NCI-H526 treated with DMSO at 0.1 percent for 48 hours (cell line): Measurements from ENCODE around the gene PROCA1.

Source experiments
- DNase-seq: peaks from one replicate; lab custom pipeline; 2025; lab: John Stamatoyannopoulos, UW

Gene PROCA1

GRCh38 chr17:28711723-28712031 lies at the start of gene PROCA1:
PROCA1 (minus strand) TSS chr17:28711888; CDS start chr17:28711660, 228 bp downstream.
- no peak for DNase-seq

GRCh38 chr17:28760601-28761562 lies 49.2 kb upstream of the PROCA1 start:
- DNase-seq = no peak

GRCh38 chr17:28759256-28759865 lies 47.7 kb upstream of the PROCA1 start:
- no peak for DNase-seq

DNA sequence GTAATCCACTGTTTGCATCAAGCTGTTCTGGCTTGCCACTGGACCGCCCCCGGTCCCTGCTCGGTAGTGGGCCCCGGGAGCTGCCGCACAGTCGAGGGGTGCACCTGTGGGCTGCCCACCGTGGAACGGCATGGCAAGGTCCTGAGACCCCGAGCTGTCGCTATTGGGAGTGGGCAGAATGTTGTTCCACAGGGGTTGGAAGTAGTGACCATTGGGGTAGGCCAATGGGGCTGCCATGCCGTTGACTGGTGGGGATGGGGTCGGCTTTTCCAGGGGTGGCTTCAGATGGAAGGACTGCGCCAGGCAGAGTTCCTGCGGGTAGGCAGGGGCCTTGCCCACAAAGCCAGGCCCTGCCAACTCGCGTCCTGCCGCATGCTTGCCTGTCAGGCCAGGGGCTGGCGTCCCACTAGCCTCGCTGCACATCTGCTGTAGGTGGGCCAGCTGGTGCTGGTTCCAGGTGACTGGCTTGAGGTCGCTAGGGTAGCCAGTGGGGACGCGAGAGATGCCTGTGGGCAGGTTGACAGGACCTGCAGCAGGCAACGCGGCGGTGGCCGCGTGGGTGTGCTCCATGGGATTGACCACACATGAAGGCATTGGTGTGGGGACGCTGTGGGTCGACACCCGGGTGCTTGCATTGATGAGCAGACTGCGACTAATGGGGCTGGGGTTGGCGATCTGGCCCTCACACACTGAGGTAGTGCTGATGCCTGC lies 46.9 kb upstream of the PROCA1 start:
- DNase-seq = no peak

- DNase-seq = no peak
Observed at GRCh38 chr17:28756049-28756804, 44.5 kb upstream of the PROCA1 start.

GRCh38 chr17:28755486-28755885 lies 43.8 kb upstream of the PROCA1 start:
- no peak for DNase-seq

GRCh38 chr17:28751600-28752366 lies 40.1 kb upstream of the PROCA1 start:
- DNase-seq = no peak

GRCh38 chr17:28750178-28751047 lies 38.7 kb upstream of the PROCA1 start:
- peak; percentile 94 for DNase-seq

- DNase-seq = no peak
Observed at GRCh38 chr17:28749516-28750177, 38.0 kb upstream of the PROCA1 start.

- no peak for DNase-seq
Observed at GRCh38 chr17:28748852-28749515, 37.3 kb upstream of the PROCA1 start.

GRCh38 chr17:28747801-28748750 lies 36.4 kb upstream of the PROCA1 start:
- no peak for DNase-seq

DNA sequence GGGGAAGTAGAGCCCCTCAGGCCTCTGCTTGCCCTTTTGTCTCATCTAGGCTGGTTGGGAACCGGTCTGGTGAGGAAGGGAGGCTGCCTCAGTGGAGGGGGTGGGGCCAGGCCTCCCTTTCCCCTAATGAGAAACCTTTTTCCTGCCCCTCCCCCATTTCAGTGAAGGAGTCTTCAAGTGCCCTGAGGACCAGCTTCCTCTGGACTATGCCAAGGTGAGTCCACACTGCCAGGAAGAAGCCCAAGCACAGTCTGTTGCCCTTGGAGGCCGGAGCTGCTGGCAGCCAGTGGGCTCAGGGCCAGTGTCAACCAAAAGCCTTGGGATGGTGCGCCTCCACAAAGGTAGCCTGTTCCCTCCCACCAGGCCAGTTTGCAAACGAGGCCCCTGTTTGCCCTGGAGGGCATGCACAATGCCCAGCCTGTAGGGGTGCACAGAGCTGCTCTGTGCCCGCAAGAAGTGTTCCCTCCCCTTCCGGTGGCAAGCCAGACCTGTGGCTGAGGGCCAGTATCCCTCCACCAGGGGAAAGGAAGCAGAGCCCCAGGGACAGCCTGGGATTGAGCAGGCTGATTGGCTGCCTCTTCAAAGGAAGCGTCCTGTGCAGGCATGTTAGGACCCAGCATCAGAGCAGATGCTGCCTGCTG lies 35.5 kb upstream of the PROCA1 start:
- no peak for DNase-seq

DNA sequence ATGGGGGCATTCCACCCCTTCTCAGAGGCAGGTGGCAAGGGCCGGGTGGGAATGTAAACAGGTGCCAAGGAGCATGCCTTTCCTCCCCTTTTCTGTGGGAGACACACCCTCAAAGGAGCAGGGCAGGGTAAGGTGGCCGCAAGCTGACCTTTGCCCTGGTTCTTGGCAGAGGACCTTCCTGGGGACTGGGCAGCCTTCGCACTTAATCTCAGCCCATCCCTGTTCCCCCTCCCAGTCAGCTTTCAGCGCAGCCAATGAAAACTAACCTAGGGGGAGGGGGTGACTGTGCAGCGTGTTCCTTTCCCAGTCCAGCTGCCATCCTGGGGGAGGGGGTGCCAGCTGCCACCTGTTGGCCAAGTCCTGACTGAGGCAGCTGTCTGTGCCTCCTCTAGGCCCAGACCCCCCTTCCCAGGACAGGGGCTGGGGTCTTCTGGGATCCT lies 34.9 kb upstream of the PROCA1 start:
- peak; percentile 22 for DNase-seq

- no peak for DNase-seq
Observed at GRCh38 chr17:28745786-28746411, 34.2 kb upstream of the PROCA1 start.

GRCh38 chr17:28744972-28745785 lies 33.5 kb upstream of the PROCA1 start:
- peak; percentile 86 for DNase-seq
